GM03348 (cell line): ENCODE measurements around the gene COLEC11.

Experiments used
- DNase-seq: peaks from one replicate; pipeline ENCODE4 v3.0.0; 2012; ENCODE audit warnings: low spot score

Gene COLEC11

GRCh38 chr2:3639015-3639630 lies 44.2 kb downstream of the COLEC11 start:
- no peak for DNase-seq

DNA sequence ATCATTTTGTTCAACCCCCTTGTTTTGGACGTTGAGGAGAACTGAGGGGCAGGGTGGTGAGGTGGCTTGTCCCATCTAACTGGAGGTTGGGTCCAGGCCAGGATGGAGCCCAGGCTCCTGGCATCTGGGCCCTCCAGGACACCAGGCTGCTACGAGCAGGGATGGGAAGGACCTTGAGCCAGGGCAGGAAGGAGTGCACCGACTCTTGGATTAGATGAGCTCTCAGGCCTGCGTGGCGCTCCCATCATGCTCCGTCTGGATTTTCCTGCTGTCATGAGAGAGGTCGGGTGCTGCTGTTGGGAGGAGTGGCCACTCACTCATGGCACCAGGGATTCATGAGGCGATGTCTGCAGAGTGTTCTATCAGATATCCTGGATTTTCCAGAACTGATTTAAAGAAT lies 44.7 kb downstream of the COLEC11 start:
- no peak for DNase-seq

- no peak for DNase-seq
Observed at GRCh38 chr2:3641181-3641580, 46.3 kb downstream of the COLEC11 start.

GRCh38 chr2:3641841-3642421 lies 47.0 kb downstream of the COLEC11 start:
- no peak for DNase-seq

DNA sequence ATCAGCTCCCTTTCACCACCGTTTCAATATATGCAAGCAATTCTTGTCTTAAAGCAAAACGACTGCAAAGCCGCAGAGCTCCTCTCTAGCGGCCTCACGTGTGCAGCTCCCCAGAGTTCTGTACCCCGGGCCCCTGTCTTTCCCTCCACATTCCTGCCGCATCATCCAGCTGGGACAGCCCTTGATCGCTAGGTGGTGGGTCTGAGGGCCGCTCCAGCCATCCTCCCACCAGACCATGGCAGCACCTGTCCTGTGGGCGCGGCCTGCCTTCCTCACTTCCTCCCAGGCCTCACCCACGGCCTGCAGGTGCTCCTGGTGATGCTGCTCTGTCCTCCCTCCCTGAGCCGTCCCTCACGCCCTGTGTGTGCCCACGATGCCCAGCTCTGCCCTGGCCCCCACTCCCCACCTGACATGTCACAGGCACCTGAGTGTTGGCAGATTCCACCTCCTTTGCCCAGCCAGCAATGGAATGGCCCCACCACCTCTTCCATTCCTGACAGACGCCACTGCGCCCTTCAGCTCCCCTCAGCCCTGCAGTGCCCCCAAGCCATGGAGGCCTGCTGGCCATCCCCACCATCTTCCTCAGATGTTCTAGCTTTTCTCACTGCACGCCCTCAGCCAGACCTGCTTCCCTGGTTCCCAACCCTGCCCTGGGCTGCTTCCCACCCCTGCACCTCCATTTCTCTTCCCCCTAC lies 47.8 kb downstream of the COLEC11 start:
- no peak for DNase-seq

DNA sequence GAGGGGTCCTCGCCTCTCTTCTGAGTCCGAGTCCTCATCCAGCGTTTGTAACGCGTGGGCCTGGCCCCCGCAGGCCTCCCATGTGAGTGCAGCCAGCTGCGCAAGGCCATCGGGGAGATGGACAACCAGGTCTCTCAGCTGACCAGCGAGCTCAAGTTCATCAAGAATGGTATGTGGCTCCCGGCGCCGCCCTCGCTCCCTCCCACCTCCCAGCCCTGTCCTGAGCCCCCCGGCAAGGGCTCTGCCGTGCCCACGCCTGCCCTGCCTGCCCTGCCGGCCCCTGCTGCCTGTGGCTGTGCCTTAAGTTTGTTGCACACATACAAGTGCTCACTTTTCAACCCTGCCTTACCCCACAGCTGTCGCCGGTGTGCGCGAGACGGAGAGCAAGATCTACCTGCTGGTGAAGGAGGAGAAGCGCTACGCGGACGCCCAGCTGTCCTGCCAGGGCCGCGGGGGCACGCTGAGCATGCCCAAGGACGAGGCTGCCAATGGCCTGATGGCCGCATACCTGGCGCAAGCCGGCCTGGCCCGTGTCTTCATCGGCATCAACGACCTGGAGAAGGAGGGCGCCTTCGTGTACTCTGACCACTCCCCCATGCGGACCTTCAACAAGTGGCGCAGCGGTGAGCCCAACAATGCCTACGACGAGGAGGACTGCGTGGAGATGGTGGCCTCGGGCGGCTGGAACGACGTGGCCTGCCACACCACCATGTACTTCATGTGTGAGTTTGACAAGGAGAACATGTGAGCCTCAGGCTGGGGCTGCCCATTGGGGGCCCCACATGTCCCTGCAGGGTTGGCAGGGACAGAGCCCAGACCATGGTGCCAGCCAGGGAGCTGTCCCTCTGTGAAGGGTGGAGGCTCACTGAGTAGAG lies 48.7 kb downstream of the COLEC11 start:
- no peak for DNase-seq

- DNase-seq: no peak
Observed at GRCh38 chr2:3644246-3644525, 49.3 kb downstream of the COLEC11 start.

GRCh38 chr2:3644891-3645605 lies 50.1 kb downstream of the COLEC11 start:
- DNase-seq: no peak

- DNase-seq: no peak
Observed at GRCh38 chr2:3645745-3646389, 51.0 kb downstream of the COLEC11 start.

DNA sequence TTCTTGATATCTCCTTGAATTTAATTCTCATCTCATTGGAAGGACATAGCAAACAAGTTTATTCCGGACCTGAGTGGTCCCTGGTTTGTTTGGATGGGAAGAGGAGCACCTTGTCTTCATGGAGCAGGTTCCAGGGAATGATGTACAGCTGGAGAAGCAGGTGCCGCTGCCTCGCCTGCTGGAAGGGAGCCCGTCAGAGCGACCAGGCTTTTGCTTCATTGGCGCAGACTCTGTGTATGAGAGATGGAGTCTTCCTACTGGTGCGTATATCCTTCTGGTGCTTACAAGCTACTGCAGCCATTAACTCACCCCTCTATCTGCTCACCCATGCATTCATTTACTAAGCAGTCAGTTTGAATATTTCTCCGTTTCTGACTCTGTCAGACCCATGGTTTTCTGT lies 51.5 kb downstream of the COLEC11 start:
- DNase-seq: no peak

GRCh38 chr2:3647246-3647645 lies 52.3 kb downstream of the COLEC11 start:
- DNase-seq: no peak

DNA sequence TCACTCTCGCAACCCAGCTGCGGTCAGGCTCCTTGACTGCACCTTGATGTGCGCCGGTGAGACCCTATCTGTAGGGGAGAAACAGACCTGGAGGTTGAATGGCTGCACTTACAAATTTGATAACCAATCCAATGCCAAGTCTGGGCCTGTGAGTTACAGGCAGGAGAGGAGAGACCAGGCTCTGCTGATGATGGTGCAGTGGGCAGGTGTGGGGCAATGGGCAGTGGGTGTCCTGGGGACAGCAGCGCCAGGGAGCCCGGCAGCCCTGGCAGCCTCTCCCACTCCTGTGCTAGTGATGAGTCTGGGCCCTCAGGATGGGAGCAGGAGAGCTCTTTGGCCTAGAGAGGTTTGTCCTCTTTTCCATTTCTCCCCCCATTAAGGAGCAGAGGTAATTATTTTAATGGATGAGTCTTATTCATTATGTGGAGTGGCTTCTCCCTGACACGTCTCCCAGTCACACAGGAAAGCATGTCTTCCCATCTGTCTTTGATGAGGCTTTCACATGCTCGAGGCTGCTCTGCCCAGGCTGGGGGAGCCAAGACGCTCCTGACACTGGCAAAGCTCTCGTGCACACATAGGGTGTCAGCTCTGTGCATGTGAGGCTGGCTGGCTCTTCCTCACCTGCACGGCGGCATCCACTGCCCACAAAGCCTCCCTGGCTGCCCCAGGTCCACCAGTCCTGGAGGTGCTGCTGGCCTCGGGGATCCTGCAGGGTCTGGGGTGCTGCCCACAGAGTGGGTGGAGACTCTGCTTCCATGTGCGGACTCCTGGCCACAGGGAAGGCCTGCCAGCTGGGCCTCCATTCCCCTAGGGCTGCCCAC lies 53.1 kb downstream of the COLEC11 start:
- DNase-seq: no peak

DNA sequence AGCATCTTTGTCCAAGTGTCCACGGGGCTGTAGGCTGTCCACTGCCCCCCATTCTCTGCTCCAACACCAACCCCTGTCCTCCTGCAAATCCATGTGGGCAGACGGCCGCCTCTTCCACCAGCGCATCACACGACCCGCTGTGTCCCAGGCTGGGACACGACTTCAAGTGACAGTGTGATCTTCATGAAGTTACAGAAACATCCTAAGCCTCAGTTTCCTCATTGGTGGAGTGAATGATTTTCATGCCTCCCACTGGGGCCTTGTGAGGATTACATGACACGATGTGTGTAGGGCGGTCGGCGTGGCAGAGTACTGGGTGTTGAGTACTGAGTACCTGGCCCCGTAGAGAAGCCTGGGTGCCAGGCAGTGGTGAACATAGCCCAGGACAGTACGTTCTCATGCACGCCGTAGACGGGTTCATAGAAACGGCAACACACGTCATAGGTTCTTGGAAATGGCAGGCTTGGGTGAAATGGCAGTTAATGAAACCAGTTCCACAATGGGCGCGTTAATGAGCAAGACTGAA lies 53.8 kb downstream of the COLEC11 start:
- no peak for DNase-seq

- no peak for DNase-seq
Observed at GRCh38 chr2:3649581-3649980, 54.7 kb downstream of the COLEC11 start.

GRCh38 chr2:3650140-3650920 lies 55.4 kb downstream of the COLEC11 start:
- DNase-seq: no peak

- peak; percentile 42 for DNase-seq
Observed at GRCh38 chr2:3651691-3652648, 57.1 kb downstream of the COLEC11 start.

- DNase-seq: no peak
Observed at GRCh38 chr2:3652896-3653625, 58.1 kb downstream of the COLEC11 start.

- DNase-seq: no peak
Observed at GRCh38 chr2:3654011-3654410, 59.1 kb downstream of the COLEC11 start.
